HG03064 (cell line): ENCODE measurements around the gene NXPH4.

Experiments used
- ATAC-seq: cut with Tn5 transposase; IDR thresholded peaks from one replicate; pipeline ENCODE4 v1.9.1; 2021; ENCODE audit warnings: low read depth; ENCODE audit not compliant: unreplicated experiment

The NXPH4 gene

DNA sequence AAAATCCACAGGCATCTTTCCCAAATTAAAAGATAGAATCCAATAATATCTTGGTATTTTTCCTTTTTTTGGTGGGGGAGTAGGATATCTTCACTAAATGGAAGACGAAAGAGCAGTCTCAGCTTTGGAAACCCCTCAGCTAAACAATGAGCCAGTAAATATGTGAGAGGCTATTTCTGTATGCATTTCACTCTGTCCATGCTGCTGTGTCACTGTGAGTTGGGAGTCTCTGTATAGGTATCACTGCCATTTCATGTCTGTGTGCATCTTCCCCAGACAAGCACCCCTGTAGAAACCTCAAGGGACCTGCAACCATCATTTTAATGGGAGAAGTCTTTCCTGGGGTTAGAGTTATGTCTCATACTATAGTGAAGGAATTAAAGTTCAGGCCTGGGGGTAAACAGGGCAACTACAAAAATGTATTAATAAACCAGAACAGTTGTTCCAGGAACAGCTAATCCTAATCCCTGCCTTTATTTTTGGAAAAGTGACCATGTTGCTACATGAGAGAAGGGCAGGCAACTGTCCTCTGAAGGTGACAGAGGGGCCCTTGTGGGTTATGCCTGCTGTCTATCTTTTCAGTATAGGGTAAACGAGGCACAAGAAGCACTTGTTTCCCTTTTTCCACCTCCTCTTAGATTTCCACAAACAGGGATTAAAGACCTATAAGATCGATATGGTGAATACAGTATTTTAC lies 45.7 kb downstream of the NXPH4 start:
- no peak for ATAC-seq

DNA sequence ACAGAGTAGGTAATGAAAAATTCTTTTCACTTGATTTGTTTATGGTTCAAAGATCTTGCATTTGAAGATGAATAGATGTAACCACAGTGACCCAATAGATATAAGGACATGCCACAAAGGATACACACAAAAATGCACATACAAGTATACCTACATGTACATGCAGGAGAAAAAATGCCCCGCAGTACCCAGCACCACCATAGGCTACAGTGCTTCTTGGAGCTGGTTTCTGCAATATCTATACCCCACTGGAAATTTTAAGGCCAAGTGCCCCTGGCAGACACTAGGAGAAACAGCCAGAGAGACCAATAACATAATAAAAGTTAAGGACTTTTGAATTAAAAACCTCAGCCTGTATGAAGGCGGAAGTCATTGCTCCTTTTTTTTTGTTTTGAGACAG lies 46.5 kb downstream of the NXPH4 start:
- no peak for ATAC-seq

DNA sequence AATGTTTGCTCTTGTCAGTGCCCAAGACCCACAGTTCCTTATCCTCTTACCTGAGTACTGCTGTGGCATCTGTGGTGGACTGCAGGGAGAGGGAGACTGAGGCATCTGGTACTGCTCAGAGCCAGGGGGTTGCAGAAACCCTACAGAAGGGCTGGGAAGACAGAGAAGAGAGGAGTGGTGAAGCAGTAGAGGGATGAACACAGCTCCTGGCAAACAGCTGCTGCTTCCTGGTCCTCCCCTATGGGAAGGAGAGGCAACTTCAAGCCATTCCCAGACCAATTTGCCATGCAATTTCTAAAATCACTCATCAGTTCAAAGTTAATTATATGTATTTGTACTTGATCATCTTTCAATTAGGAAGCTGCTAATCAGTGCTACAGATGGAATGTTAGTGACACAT lies 50.1 kb downstream of the NXPH4 start:
- no peak for ATAC-seq

DNA sequence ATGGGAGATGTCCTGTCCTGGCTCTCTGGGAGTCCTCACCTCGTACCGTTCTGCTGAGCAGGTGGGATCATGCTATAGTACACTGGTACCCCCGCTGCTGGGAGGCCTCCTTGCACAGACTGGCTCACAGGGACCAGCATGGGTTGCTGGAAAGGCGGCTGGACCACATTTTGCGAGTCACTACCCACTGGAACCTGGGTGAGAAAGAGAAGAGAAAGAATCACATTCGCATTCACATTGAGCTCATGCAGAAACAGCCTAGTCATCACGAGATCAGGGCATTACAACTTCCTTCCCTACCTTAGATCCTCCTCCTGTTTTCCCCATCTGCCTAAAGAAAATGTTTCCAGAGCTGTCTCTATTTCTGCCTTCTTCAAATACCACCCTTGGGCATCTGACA lies 51.7 kb downstream of the NXPH4 start:
- no peak for ATAC-seq

DNA sequence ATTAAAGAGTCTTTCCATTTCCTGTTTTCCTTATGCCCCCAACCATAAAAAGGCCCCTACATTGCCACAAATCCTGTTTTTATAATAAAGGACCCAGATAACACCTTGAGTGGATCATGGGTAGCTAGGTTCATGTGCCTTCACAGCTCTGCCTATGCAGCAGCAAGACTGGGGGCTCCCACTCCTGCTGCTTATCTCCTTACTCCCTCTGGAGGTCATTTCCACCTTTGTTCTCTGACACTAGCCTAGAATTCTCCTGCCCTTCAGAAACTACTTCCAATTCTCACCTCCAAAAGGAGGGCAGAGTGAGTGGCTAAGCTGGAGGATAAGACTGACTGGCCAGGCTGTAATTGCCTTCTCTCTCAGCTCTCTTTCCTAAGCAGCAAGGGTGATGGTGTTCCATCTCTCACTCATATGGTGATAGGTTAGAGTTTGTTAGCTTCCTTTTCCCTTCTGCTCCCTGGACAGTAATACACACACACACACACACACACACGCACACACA lies 54.4 kb downstream of the NXPH4 start:
- ATAC-seq, result no peak

DNA sequence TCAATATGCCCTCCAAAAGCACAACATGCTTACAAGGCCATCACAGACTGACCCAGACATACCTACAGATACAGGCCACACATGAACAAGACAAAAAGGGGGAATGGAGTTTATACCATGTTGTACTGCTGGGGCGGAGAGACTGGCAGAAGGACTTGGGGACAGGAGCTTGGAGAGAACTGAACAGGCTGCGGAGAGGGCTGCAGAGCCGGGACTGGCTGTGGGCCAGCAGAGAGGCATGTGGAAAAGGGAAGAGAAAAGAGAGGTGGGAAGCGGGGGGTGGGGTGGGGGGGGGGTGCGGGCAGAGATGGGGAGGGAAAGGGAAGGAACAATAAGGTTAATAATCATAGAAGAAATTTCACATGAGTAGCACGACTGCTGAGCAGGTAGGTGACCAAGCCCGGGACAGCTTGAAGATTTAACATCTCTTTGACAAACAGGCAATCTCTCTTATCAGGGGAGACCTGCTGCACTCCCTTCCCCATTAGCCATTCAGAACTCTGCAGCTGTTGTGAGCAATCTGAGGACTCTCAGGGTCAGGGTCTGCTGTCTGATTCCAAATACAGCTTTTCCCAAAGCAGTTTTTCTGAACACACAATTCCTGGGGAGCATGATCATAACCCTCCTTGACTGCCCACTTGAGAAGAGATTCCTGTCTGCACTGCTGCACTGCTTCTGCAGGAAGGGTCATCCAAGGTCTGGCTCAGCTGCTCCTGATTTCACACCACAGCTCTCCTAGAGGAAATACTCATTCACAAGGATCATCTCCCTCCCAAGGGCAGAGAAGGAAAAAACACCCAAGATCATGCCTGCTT lies 56.0 kb downstream of the NXPH4 start:
- no peak for ATAC-seq

DNA sequence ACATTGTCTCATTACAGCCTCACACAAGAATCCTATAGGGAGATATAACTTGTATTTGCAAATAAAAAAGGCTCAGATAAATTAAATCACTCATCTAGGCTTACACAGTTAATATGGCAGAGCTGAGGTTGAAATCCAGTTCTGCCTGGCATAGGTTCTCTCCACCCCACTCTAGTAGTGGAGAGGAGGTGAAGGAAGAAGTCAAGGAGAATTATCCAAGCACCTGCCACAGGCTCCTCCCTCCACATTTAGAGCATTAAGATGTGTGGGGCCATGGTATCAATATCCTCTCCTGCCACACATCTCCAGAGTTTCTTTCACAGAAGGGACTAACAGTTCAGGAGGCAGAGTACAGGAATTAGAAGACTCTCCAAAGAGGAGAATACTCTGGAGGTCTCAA lies 56.9 kb downstream of the NXPH4 start:
- ATAC-seq, result no peak
